ACC112 (cell line): ENCODE results near the gene GDF15.

Source experiments
- H2AFZ ChIP-seq: fragments of 200-600 bp; sonication (generic); one replicate; pipeline ENCODE4 v1.6.0; 2017; ENCODE audit warnings: antibody characterized with exemption, low read length; ENCODE audit not compliant: unreplicated experiment
- H3K27ac ChIP-seq: fragments of 200-600 bp; sonication (generic); 2 replicates; pipeline ENCODE4 v1.5.1; 2014; ENCODE audit warnings: low read depth, mild to moderate bottlenecking, antibody characterized with exemption, low read length, moderate library complexity
- H3K27me3 ChIP-seq: fragments of 200-600 bp; sonication (generic); 2 replicates; pipeline ENCODE4 v1.6.1; 2014; ENCODE audit warnings: mild to moderate bottlenecking, antibody characterized with exemption, low read length, moderate library complexity, mixed read lengths; ENCODE audit not compliant: insufficient read depth
- H3K36me3 ChIP-seq: fragments of 200-600 bp; sonication (generic); 2 replicates; pipeline ENCODE4 v1.6.1; 2016; ENCODE audit warnings: mild to moderate bottlenecking, antibody characterized with exemption, low read length, moderate library complexity, mixed read lengths; ENCODE audit not compliant: insufficient read depth
- H3K4me1 ChIP-seq: fragments of 200-600 bp; sonication (generic); one replicate; pipeline ENCODE4 v1.6.1; 2016; ENCODE audit warnings: low read length, mixed read lengths; ENCODE audit not compliant: insufficient read depth, unreplicated experiment, control insufficient read depth
- H3K4me3 ChIP-seq: fragments of 200-600 bp; sonication (generic); 2 replicates; pipeline ENCODE4 v1.5.1; 2014; ENCODE audit warnings: mild to moderate bottlenecking, low read depth, low read length
- H3K79me2 ChIP-seq: fragments of 200-600 bp; sonication (generic); one replicate; pipeline ENCODE4 v1.6.0; 2016; ENCODE audit warnings: low read length; ENCODE audit not compliant: control insufficient read depth, unreplicated experiment, insufficient read depth

Gene GDF15

DNA sequence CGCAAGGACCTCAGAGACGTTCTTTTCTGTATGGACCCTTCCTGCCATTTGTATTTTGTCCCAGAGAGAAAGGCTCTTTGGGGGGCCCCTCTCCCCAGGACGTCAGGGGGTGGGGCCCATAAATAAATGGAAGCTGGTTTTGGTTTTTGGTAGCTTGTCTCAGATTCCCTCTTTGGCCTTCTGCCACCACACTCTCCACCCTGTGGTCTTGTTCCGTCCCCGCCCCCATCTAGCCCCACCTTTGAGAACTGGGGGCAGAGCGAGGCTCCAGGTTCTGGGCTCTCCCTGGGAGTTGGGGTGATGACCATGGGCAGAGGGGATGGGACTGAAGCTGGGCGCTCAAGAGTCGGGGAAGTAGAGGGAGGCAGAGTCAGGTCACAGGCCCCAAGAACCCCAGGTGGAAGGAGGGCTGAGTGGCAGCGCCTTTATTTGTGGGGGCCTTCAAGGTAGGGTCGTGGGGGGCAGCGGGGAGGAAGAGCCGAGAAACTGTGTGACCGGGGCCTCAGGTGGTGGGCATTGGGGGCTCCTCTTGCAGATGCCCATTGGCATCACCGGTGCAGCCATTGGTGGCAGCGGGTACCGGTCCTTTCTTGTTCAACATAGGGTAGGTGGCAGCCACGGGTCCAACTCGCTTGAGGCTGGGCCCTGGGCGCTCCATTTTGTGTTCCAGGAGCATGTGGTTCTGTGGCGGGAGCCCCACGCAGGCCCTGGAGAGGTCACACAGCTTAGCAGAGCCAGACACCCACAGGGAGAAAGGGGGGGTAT lies 48.6 kb downstream of the GDF15 start:
- H3K27ac ChIP-seq, result no peak overlapping the region
- no peaks in the 10 kb centered on the region for H3K79me2 ChIP-seq
- H3K4me1 ChIP-seq, result peaks cover 4% of the 10 kb centered on the region
- H3K36me3 ChIP-seq, result no peaks in the 10 kb centered on the region
- no peak overlapping the region for H2AFZ ChIP-seq
- H3K27me3 ChIP-seq, result no peaks in the 10 kb centered on the region
- H3K4me3 ChIP-seq, result no peak overlapping the region

- no peak overlapping the region for H3K27ac ChIP-seq
- no peaks in the 10 kb centered on the region for H3K36me3 ChIP-seq
- H3K27me3 ChIP-seq, result no peaks in the 10 kb centered on the region
- H3K79me2 ChIP-seq, result no peaks in the 10 kb centered on the region
- no peak overlapping the region for H3K4me3 ChIP-seq
- no peak overlapping the region for H2AFZ ChIP-seq
- H3K4me1 ChIP-seq, result peaks cover 4% of the 10 kb centered on the region
These were observed 49.4 kb downstream of the GDF15 start for GRCh38 chr19:18435178-18435841.

- Histone ChIP-seq H3K27me3 (no peaks in the 10 kb centered on the region), H3K4me1 (peaks cover 4% of the 10 kb centered on the region), H3K36me3 (no peaks in the 10 kb centered on the region), H3K79me2 (no peaks in the 10 kb centered on the region), H3K27ac (no peak overlapping the region), H3K4me3 (no peak overlapping the region), H2AFZ (no peak overlapping the region)
These were observed 50.1 kb downstream of the GDF15 start for GRCh38 chr19:18435842-18436670.

DNA sequence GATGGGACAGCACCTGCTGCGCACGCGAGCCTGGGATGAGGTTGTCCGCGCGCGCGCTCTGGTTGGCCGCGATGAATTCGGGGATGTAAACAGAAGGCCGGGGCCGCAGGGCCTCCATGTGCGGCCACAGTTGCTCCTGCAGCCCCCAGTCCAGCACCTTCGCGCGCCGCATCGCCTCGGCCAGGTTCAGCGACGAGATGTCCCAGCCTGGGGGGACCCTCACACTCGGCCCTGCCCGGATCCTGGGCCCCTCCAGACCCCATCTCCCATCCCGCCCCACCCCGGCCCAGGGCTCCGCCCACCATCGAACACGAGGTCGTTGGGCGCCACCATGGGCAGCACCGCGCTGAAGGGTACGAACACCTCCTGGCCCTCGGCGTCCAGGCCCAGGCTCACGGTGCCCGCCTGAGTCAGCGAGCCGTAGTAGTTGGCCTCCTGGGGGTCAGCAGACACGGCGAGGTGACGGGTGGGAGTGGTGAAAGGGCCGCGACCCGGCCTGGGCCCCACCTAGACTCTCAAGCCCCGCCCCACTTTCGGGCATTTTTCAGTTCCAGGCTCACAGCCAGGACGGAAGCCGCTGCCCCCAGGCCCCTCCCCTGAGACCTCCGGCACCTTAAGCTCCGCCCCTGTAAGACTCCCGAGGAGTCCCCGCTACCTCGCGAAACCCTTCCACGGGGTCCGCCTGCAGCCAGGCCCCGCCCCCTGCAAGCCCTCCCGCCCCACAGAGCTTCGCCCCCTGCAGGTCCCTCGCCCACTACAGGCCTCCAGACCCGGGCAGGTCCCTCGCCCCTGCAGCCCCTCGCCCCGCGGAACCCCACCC lies 50.9 kb downstream of the GDF15 start:
- H3K4me1 ChIP-seq, result peaks cover 4% of the 10 kb centered on the region
- H3K27ac ChIP-seq, result no peak overlapping the region
- no peak overlapping the region for H2AFZ ChIP-seq
- H3K36me3 ChIP-seq, result no peaks in the 10 kb centered on the region
- no peaks in the 10 kb centered on the region for H3K79me2 ChIP-seq
- H3K27me3 ChIP-seq, result no peaks in the 10 kb centered on the region
- H3K4me3 ChIP-seq, result peak overlapping the region; percentile 72

DNA sequence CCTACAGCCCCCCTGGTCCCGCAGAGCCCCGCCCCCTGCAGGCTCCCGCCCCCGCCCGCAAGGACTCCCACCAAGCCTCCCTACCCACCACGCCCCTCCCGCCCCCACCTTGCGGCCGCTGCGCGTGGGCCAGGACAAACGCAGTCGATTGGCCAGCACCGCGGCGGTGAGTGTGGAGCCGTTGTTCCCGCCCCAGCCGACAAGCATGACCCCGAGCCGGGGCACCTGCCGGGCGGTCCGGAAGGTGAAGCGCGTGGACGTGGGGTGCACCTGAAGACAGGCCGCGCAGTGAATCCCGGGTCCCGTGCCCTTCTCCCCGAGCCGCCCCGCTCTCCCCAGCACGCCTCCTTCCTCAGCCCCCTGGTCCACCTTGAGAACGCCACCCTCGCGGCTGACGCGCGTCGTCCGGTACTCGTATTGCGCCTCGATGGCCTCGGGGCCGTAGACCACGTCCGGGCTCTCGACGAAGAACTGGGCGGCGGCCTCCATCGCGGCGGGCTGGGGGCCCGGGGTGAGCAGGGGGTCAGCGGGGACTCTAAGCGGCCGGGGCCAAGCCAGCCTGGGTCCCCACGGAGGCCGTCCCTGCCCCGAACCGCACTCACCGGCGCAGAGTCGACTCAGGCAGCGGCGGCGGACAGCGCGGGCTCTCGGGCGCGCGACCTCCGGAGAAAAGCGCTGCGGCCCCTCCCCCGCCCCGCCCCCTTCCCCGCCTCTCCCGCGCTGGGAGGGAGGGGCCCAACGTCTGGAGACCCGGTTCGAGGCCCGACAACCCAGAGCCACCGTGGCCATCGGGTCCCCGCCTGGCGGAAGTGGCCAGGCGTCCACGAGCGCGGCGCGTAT lies 51.8 kb downstream of the GDF15 start, which contains the start of gene ISYNA1:
TSS of gene ISYNA1 (minus strand) at position 643 of the 840 bp plus-strand sequence. CDS start at position 489, 154 bp downstream.
- H3K4me1 ChIP-seq, result peaks cover 4% of the 10 kb centered on the region
- no peaks in the 10 kb centered on the region for H3K79me2 ChIP-seq
- H2AFZ ChIP-seq, result no peak within 1 kb of the TSS
- H3K36me3 ChIP-seq, result no peaks in the 10 kb centered on the region
- no peak within 1 kb of the TSS for H3K27ac ChIP-seq
- H3K4me3 ChIP-seq, result peak within 1 kb of the TSS; percentile 72
- no peaks in the 10 kb centered on the region for H3K27me3 ChIP-seq

- Histone ChIP-seq H2AFZ (no peak overlapping the region), H3K79me2 (no peaks in the 10 kb centered on the region), H3K4me3 (peak overlapping the region; percentile 72; the same call in 1 of the 2 replicates), H3K4me1 (peaks cover 4% of the 10 kb centered on the region), H3K27ac (no peak overlapping the region), H3K27me3 (no peaks in the 10 kb centered on the region), H3K36me3 (no peaks in the 10 kb centered on the region)
These were observed 52.5 kb downstream of the GDF15 start for GRCh38 chr19:18438331-18439024.
